ENCODE results near the gene BCAS4.
A peak's percentile ranks its signal among the peaks of the same experiment; 100 is the strongest.
"Not testable (repeated sequence)": the region's sequence is repeated elsewhere in the genome, so short reads cannot be mapped to it uniquely, and the experiment has no call there.

BCAS4 gene

GRCh38 chr20:50879649-50880550 lies 85.0 kb downstream of the BCAS4 start:
- no peak for DNase-seq

- not testable (repeated sequence) for DNase-seq
Measured at GRCh38 chr20:50881759-50882424, 87.0 kb downstream of the BCAS4 start.

GRCh38 chr20:50883856-50884255 lies 89.0 kb downstream of the BCAS4 start:
- no peak for DNase-seq

GRCh38 chr20:50885068-50885467 lies 90.2 kb downstream of the BCAS4 start:
- DNase-seq = no peak

- no peak for DNase-seq
Measured at GRCh38 chr20:50885781-50886180, 90.9 kb downstream of the BCAS4 start.

GRCh38 chr20:50886184-50886790 lies 91.4 kb downstream of the BCAS4 start:
- no peak for DNase-seq

- DNase-seq = no peak
Measured at GRCh38 chr20:50887576-50887975, 92.7 kb downstream of the BCAS4 start.

- DNase-seq = no peak
Measured at GRCh38 chr20:50891138-50891537, 96.3 kb downstream of the BCAS4 start.

- DNase-seq = no peak
Measured at GRCh38 chr20:50892394-50892793, 97.5 kb downstream of the BCAS4 start.

- DNase-seq = no peak
Measured at GRCh38 chr20:50893620-50894019, 98.8 kb downstream of the BCAS4 start.

- peak; percentile 36 for DNase-seq
Measured at GRCh38 chr20:50895111-50895830, 100.4 kb downstream of the BCAS4 start.

- DNase-seq = no peak
Measured at GRCh38 chr20:50898475-50898874, 103.6 kb downstream of the BCAS4 start.

GRCh38 chr20:50900261-50900660 lies 105.4 kb downstream of the BCAS4 start:
- no peak for DNase-seq

- no peak for DNase-seq
Measured at GRCh38 chr20:50901301-50901700, 106.4 kb downstream of the BCAS4 start.

GRCh38 chr20:50903353-50904051 lies 108.6 kb downstream of the BCAS4 start:
- DNase-seq = no peak

- no peak for DNase-seq
Measured at GRCh38 chr20:50904067-50904570, 109.3 kb downstream of the BCAS4 start.

- DNase-seq = no peak
Measured at GRCh38 chr20:50909413-50909812, 114.6 kb downstream of the BCAS4 start.

GRCh38 chr20:50911030-50911429 lies 116.2 kb downstream of the BCAS4 start:
- DNase-seq = no peak

GRCh38 chr20:50911716-50912115 lies 116.9 kb downstream of the BCAS4 start:
- DNase-seq = peak; percentile 52

GRCh38 chr20:50913690-50914375 lies 119.0 kb downstream of the BCAS4 start:
- DNase-seq = peak; percentile 74

- no peak for DNase-seq
Measured at GRCh38 chr20:50915424-50915823, 120.6 kb downstream of the BCAS4 start.

GRCh38 chr20:50916257-50916656 lies 121.4 kb downstream of the BCAS4 start:
- DNase-seq = no peak
